Peyer's patch (tissue), 4 donors: ENCODE data around the gene CTCF. TPM values are rescaled to one million over a fixed set of nuclear protein-coding genes. Genes with fewer than 3 reads are reported as not detected.

Source experiments
- DNase-seq, 3 donors: peaks; one replicate each; pipeline ENCODE4 v3.0.0-alpha.2; 2017 to 2019
- H3K27ac ChIP-seq, 4 donors: fragments of 200-600 bp; sonication (generic); one replicate each; pipeline ENCODE4 v1.5.1; 2016 to 2019
- H3K27me3 ChIP-seq, 2 donors: fragments of 200-600 bp; sonication (generic); one replicate each; pipeline ENCODE4 v1.5.1; 2019
- H3K36me3 ChIP-seq, 3 donors: fragments of 200-600 bp; sonication (generic); one replicate each; pipeline ENCODE4 v1.5.1; 2016 to 2019
- H3K4me1 ChIP-seq, 4 donors: fragments of 200-600 bp; sonication (generic); one replicate each; pipeline ENCODE4 v1.5.1; 2016 to 2019
- H3K4me3 ChIP-seq, 4 donors: fragments of 200-600 bp; sonication (generic); 1 replicate in 3 of 4; 2 replicates in 1 of 4; pipeline ENCODE4 v1.5.1; 2016 to 2019; ENCODE audit warnings: mild to moderate bottlenecking in 1 of 4
- H3K9me3 ChIP-seq, 4 donors: fragments of 200-600 bp; sonication (generic); one replicate each; pipeline ENCODE4 v1.5.1; 2016 to 2019; ENCODE audit warnings: mild to moderate bottlenecking in 1 of 4
- CTCF ChIP-seq, 6 experiments: fragments of 450-650 bp in 4 of 6; fragments of 200-600 bp in 2 of 6; sonication (generic) in 1 of 6; IDR thresholded peaks; one replicate each; pipeline ENCODE4 v1.5.1; 2017 to 2019; ENCODE audit warnings: antibody characterized with exemption in 6 of 6, mild to moderate bottlenecking in 3 of 6, moderate library complexity in 1 of 6
- POLR2A ChIP-seq, 2 donors: fragments of 450-650 bp; IDR thresholded peaks; one replicate each; pipeline ENCODE4 v1.5.1; 2017; ENCODE audit warnings: antibody characterized with exemption in 2 of 2, mild to moderate bottlenecking in 2 of 2, moderate library complexity in 2 of 2
- total RNA-seq, 4 donors: library from RNA; depleted of rRNA; stranded (reverse); fragments of >200 nt; gene quantifications; one replicate each; pipeline ENCODE4 v1.1.0, GENCODE V29; 2016

CTCF gene
- total RNA-seq, 4 donors from 2014 or later: 35.3 to 59.4 (median 42.7) TPM

GRCh38 chr16:67666559-67667452 is 104.5 kb downstream of the CTCF start, which contains the start of the genes C16orf86 and ENKD1:
C16orf86 (plus strand) TSS chr16:67666814; CDS start chr16:67666971, 157 bp downstream.
ENKD1 (minus strand) TSS chr16:67666750; CDS start chr16:67666442, 308 bp downstream.
- TF ChIP-seq CTCF (IDR thresholded peaks at IDR 0.05) (no peak), POLR2A (IDR thresholded peaks at IDR 0.05) (peak in 1 of 2 donors; percentile 3)
- Histone ChIP-seq H3K9me3 (no peaks in the 10 kb centered on the region), H3K4me3 (peak within 1 kb of the TSS; percentile 68 to 99 (median 76)), H3K36me3 (peaks cover 0 to 6% (median 0%) of the 10 kb centered on the region in 3 donors), H3K4me1 (peaks cover 3 to 28% (median 22%) of the 10 kb centered on the region in 4 donors), H3K27me3 (no peaks in the 10 kb centered on the region), H3K27ac (peak within 1 kb of the TSS; percentile 76 to 90 (median 80))
- peak; percentile 84 to 94 (median 85) for DNase-seq

- no peak for DNase-seq
- no peaks in the 10 kb centered on the region for H3K27me3 ChIP-seq
- peak overlapping the region; percentile 68 to 99 (median 76) for H3K4me3 ChIP-seq
- peak overlapping the region; percentile 76 to 90 (median 80) for H3K27ac ChIP-seq
- H3K9me3 ChIP-seq: no peaks in the 10 kb centered on the region
- TF ChIP-seq POLR2A (IDR thresholded peaks at IDR 0.05) (no peak), CTCF (IDR thresholded peaks at IDR 0.05) (no peak)
- H3K4me1 ChIP-seq: peaks cover 3 to 28% (median 22%) of the 10 kb centered on the region in 4 donors
- H3K36me3 ChIP-seq: peaks cover 0 to 6% (median 0%) of the 10 kb centered on the region in 3 donors
These were observed 105.1 kb downstream of the CTCF start for GRCh38 chr16:67667453-67667816.

- TF ChIP-seq POLR2A (IDR thresholded peaks at IDR 0.05): no peak
- peak; percentile 78 to 95 (median 87) for TF ChIP-seq CTCF (IDR thresholded peaks at IDR 0.05)
- peak overlapping the region; percentile 76 to 90 (median 80) for H3K27ac ChIP-seq
- peak overlapping the region in 2 of 4 donors; percentile 82 to 99 for H3K4me3 ChIP-seq
- peak; percentile 81 to 93 (median 83) for DNase-seq
- H3K36me3 ChIP-seq: peaks cover 0 to 6% (median 0%) of the 10 kb centered on the region in 3 donors
- H3K4me1 ChIP-seq: peaks cover 3 to 31% (median 23%) of the 10 kb centered on the region in 4 donors
- H3K9me3 ChIP-seq: no peaks in the 10 kb centered on the region
- H3K27me3 ChIP-seq: no peaks in the 10 kb centered on the region
These were observed 105.6 kb downstream of the CTCF start for GRCh38 chr16:67667817-67668494.

GRCh38 chr16:67668495-67669157 is 106.3 kb downstream of the CTCF start:
- Histone ChIP-seq H3K9me3 (no peaks in the 10 kb centered on the region), H3K27me3 (no peaks in the 10 kb centered on the region), H3K4me3 (no peak overlapping the region), H3K36me3 (peaks cover 0 to 2% (median 0%) of the 10 kb centered on the region in 3 donors), H3K4me1 (peaks cover 3 to 36% (median 24%) of the 10 kb centered on the region in 4 donors), H3K27ac (peak overlapping the region; percentile 8 to 90 (median 80))
- peak in 1 of 3 donors; percentile 49 for DNase-seq
- TF ChIP-seq CTCF (IDR thresholded peaks at IDR 0.05): peak in 1 of 6 experiments; percentile 61
- no peak for TF ChIP-seq POLR2A (IDR thresholded peaks at IDR 0.05)

GRCh38 chr16:67669499-67670101 is 107.3 kb downstream of the CTCF start:
- no peak overlapping the region for H3K4me3 ChIP-seq
- H3K27me3 ChIP-seq: no peaks in the 10 kb centered on the region
- H3K9me3 ChIP-seq: no peaks in the 10 kb centered on the region
- TF ChIP-seq POLR2A (IDR thresholded peaks at IDR 0.05) (no peak), CTCF (IDR thresholded peaks at IDR 0.05) (no peak)
- DNase-seq: no peak
- peaks cover 3 to 43% (median 24%) of the 10 kb centered on the region in 4 donors for H3K4me1 ChIP-seq
- H3K27ac ChIP-seq: peak overlapping the region in 1 of 4 donors; percentile 90
- no peaks in the 10 kb centered on the region for H3K36me3 ChIP-seq
